ENCODE measurements around the gene BTNL9. TPM values are rescaled to one million over a fixed set of nuclear protein-coding genes. Genes with fewer than 3 reads are reported as not detected.
"Not testable (repeated sequence)": the region's sequence is repeated elsewhere in the genome, so short reads cannot be mapped to it uniquely, and the experiment has no call there.

The BTNL9 gene
- total RNA-seq, 1 experiment from 2014 or later = 0.96 TPM

- Histone ChIP-seq H3K27me3 (ENCODE audit: insufficient read depth, low read length) (no peaks in the 10 kb centered on the region), H3K79me1 (ENCODE audit: insufficient read depth, low read depth, low read length, poor library complexity, severe bottlenecking) (no peaks in the 10 kb centered on the region), H4K20me1 (ENCODE audit: control insufficient read depth, insufficient read depth, insufficient read length) (no peaks in the 10 kb centered on the region), H3K4me1 (ENCODE audit: insufficient read depth, low read length) (no peaks in the 10 kb centered on the region), H3K56ac (ENCODE audit: insufficient read length, low read depth, low read length) (no peak overlapping the region), H4K8ac (replicated peaks; ENCODE audit: insufficient read length, low read depth, low read length) (no peak overlapping the region), H2BK12ac (ENCODE audit: insufficient read length, low read depth, low read length) (no peak overlapping the region), H2AFZ (ENCODE audit: low read length) (no peak overlapping the region), H3T11ph (ENCODE audit: low read length) (no peak overlapping the region), H3K23me2 (ENCODE audit: insufficient read length, low read depth, low read length, poor library complexity, severe bottlenecking) (no peaks in the 10 kb centered on the region), H3K4ac (ENCODE audit: low read depth, low read length) (no peak overlapping the region), H3K9me3 (ENCODE audit: control insufficient read depth, low read depth, low read length) (no peaks in the 10 kb centered on the region), H3K79me2 (ENCODE audit: insufficient read depth, low read length) (no peaks in the 10 kb centered on the region), H2BK20ac (ENCODE audit: low read depth, low read length, poor library complexity, severe bottlenecking) (no peak overlapping the region), H3K4me2 (ENCODE audit: insufficient read depth, insufficient read length, low read length) (no peak overlapping the region), H4K5ac (ENCODE audit: insufficient read length, low read depth, low read length) (no peak overlapping the region), H3K23ac (ENCODE audit: insufficient read length, low read depth, low read length) (no peak overlapping the region), H3K9ac (ENCODE audit: extremely low read depth, insufficient read length, low read length) (no peak overlapping the region), H3K18ac (ENCODE audit: insufficient read length, low read depth, low read length) (no peak overlapping the region), H2BK120ac (ENCODE audit: low read depth, low read length, poor library complexity, severe bottlenecking) (no peak overlapping the region), H3K14ac (ENCODE audit: insufficient read depth, low read length) (no peak overlapping the region), H2BK5ac (ENCODE audit: insufficient read length, low read length) (no peak overlapping the region), H3K27ac (ENCODE audit: insufficient read length, low read depth, low read length) (no peak overlapping the region), H2BK15ac (ENCODE audit: low read depth, low read length) (no peak overlapping the region), H4K91ac (ENCODE audit: insufficient read length, low read depth, low read length) (no peak overlapping the region), H2AK5ac (ENCODE audit: insufficient read length, low read length) (no peak overlapping the region)
- TF ChIP-seq, protein P1, sequence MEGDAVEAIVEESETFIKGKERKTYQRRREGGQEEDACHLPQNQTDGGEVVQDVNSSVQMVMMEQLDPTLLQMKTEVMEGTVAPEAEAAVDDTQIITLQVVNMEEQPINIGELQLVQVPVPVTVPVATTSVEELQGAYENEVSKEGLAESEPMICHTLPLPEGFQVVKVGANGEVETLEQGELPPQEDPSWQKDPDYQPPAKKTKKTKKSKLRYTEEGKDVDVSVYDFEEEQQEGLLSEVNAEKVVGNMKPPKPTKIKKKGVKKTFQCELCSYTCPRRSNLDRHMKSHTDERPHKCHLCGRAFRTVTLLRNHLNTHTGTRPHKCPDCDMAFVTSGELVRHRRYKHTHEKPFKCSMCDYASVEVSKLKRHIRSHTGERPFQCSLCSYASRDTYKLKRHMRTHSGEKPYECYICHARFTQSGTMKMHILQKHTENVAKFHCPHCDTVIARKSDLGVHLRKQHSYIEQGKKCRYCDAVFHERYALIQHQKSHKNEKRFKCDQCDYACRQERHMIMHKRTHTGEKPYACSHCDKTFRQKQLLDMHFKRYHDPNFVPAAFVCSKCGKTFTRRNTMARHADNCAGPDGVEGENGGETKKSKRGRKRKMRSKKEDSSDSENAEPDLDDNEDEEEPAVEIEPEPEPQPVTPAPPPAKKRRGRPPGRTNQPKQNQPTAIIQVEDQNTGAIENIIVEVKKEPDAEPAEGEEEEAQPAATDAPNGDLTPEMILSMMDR (conservative IDR thresholded peaks at IDR 0.05) = no peak
- Mint-ChIP-seq H3K27me3 (ENCODE audit: low read depth) (peaks cover under 1% of the 10 kb centered on the region; the same call in 1 of the 2 replicates), H3K4me3 (no peak overlapping the region), H3K4me1 (peaks cover 3 to 5% of the 10 kb centered on the region in 2 experiments; a peak in 1 of 4 replicates), H3K9me3 (no peaks in the 10 kb centered on the region), H3K36me3 (ENCODE audit: insufficient read depth in 1 of 3, low read depth in 3 of 3) (no peaks in the 10 kb centered on the region), H3K27ac (no peak overlapping the region; a peak in 1 of 7 replicates)
- WGBS (ENCODE audit: extremely low coverage, insufficient read length, low lambda C conversion rate) = no CpG with 5 or more reads among the region's 7 CpGs
- DNase-seq = no peak
Measured at GRCh38 chr5:181092428-181092827, 52.4 kb downstream of the BTNL9 start.

- H4K5ac ChIP-seq (ENCODE audit: insufficient read length, low read depth, low read length); H3K27ac Mint-ChIP-seq; H3K18ac ChIP-seq (ENCODE audit: insufficient read length, low read depth, low read length); H3K4ac ChIP-seq (ENCODE audit: low read depth, low read length); H2BK120ac ChIP-seq (ENCODE audit: low read depth, low read length, poor library complexity, severe bottlenecking); H3K79me1 ChIP-seq (ENCODE audit: insufficient read depth, low read depth, low read length, poor library complexity, severe bottlenecking); H3K4me1 ChIP-seq (ENCODE audit: insufficient read depth, low read length); H2BK20ac ChIP-seq (ENCODE audit: low read depth, low read length, poor library complexity, severe bottlenecking); H3K4me3 Mint-ChIP-seq; H2BK12ac ChIP-seq (ENCODE audit: insufficient read length, low read depth, low read length); H4K91ac ChIP-seq (ENCODE audit: insufficient read length, low read depth, low read length); H3K4me2 ChIP-seq (ENCODE audit: insufficient read depth, insufficient read length, low read length); H2BK5ac ChIP-seq (ENCODE audit: insufficient read length, low read length); H4K8ac ChIP-seq (replicated peaks; ENCODE audit: insufficient read length, low read depth, low read length); H3K14ac ChIP-seq (ENCODE audit: insufficient read depth, low read length); H3K27ac ChIP-seq (ENCODE audit: insufficient read length, low read depth, low read length); H3K56ac ChIP-seq (ENCODE audit: insufficient read length, low read depth, low read length); H3K4me1 Mint-ChIP-seq; H3K9me3 ChIP-seq (ENCODE audit: control insufficient read depth, low read depth, low read length); H2AK5ac ChIP-seq (ENCODE audit: insufficient read length, low read length); H2BK15ac ChIP-seq (ENCODE audit: low read depth, low read length); H3T11ph ChIP-seq (ENCODE audit: low read length); DNase-seq; H3K79me2 ChIP-seq (ENCODE audit: insufficient read depth, low read length); H3K23me2 ChIP-seq (ENCODE audit: insufficient read length, low read depth, low read length, poor library complexity, severe bottlenecking); H4K20me1 ChIP-seq (ENCODE audit: control insufficient read depth, insufficient read depth, insufficient read length); H3K9ac ChIP-seq (ENCODE audit: extremely low read depth, insufficient read length, low read length); H3K23ac ChIP-seq (ENCODE audit: insufficient read length, low read depth, low read length); H3K9me3 Mint-ChIP-seq; H3K36me3 Mint-ChIP-seq (ENCODE audit: insufficient read depth in 1 of 3, low read depth in 3 of 3); H2AFZ ChIP-seq (ENCODE audit: low read length): not testable (repeated sequence)
- WGBS (ENCODE audit: extremely low coverage, insufficient read length, low lambda C conversion rate) = no CpG with 5 or more reads among the region's 3 CpGs
- peaks cover 16% of the 10 kb centered on the region for H3K27me3 Mint-ChIP-seq (ENCODE audit: low read depth)
- H3K27me3 ChIP-seq (ENCODE audit: insufficient read depth, low read length) = peaks cover 14% of the 10 kb centered on the region
Measured at GRCh38 chr5:181095162-181095561, 55.1 kb downstream of the BTNL9 start.
